IPS DF 6.9 (cell line): ENCODE measurements around the gene WIF1.

Experiments used
- DNase-seq: peaks from one replicate; pipeline ENCODE4 v3.0.0-alpha.2; 2013; ENCODE audit warnings: low read depth, low spot score
- H3K27ac ChIP-seq: one replicate; pipeline ENCODE4 v1.5.1; 2013; ENCODE audit warnings: low read length, control low read depth
- H3K27me3 ChIP-seq: 2 replicates; pipeline ENCODE4 v1.6.1; 2013; ENCODE audit warnings: mild to moderate bottlenecking, low read length; ENCODE audit not compliant: control insufficient read depth, insufficient read depth
- H3K36me3 ChIP-seq: 2 replicates; pipeline ENCODE4 v1.6.1; 2013; ENCODE audit warnings: low read length; ENCODE audit not compliant: control insufficient read depth, insufficient read depth
- H3K4me1 ChIP-seq: 2 replicates; pipeline ENCODE4 v1.6.1; 2013; ENCODE audit warnings: low read length; ENCODE audit not compliant: control insufficient read depth, insufficient read depth
- H3K4me3 ChIP-seq: 2 replicates; pipeline ENCODE4 v1.5.1; 2013; ENCODE audit warnings: mild to moderate bottlenecking, low read length
- H3K9me3 ChIP-seq: 2 replicates; pipeline ENCODE4 v1.6.1; 2013; ENCODE audit warnings: low read length, inconsistent platforms; ENCODE audit not compliant: control insufficient read depth, insufficient read depth
- WGBS: extraction: QIAGEN DNeasy Blood & Tissue Kit; methylation state at CpG from one replicate; pipeline ENCODE4 v1.1.7; 2013; ENCODE audit warnings: mixed read lengths, missing lambda C conversion rate; ENCODE audit not compliant: insufficient read length, insufficient coverage; 5-methylcytosine and 5-hydroxymethylcytosine counted together

The WIF1 gene

DNA sequence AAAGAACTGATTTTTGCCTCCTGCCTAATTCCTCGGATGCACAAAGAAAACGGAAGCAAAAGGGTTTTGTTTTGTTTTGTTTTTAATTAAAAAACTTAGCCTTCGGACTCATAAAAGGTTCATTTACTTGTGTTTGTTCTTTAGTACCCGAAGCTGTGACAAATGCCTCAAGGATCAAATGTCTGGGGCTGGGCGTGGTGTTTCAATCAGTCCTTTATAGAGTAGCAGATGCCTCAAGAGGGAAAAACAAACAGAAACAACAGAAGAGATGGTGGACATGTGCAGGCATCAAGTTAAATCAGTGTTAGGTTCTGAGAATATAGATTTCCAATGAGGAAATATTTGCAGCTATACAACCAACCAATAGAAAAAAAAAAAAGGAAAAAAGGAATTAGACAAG lies 1.6 kb upstream of the WIF1 start:
- no peak for DNase-seq
- Histone ChIP-seq H3K4me3 (no peak overlapping the region), H3K27ac (no peak overlapping the region), H3K36me3 (no peaks in the 10 kb centered on the region), H3K4me1 (peaks cover 1% of the 10 kb centered on the region; the same call in 1 of the 2 replicates), H3K9me3 (no peaks in the 10 kb centered on the region), H3K27me3 (peaks cover 5% of the 10 kb centered on the region; the same call in 1 of the 2 replicates)
- no CpG with 5 or more reads among the region's 5 CpGs for WGBS

DNA sequence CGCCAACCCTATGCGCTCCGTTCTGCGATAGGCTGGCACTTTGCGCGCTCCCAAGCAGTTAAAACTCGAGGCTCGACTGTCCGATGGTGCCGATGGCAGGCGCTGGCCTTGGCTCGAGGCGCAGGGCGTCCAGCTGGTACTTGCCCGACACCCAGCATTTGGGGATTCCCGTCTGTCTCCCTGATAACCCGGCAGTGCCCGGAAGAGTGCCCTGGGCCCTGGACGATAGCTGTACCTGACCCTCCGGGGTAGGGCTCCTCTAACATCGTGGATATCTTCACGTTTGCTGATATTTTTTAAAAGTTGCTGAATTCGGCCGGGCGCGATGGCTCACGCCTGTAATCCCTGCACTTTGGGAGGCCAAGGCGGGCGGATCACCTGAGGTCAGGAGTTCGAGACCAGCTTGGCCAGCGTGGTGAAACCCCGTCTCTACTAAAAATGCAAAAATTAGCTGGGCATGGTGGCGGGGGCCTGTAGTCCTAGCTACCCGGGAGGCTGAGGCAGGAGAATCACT lies 908 bp upstream of the WIF1 start:
- Histone ChIP-seq H3K27ac (no peak overlapping the region), H3K27me3 (peaks cover 5% of the 10 kb centered on the region; the same call in 1 of the 2 replicates), H3K4me3 (no peak overlapping the region)

GRCh38 chr12:65119063-65119462 lies 2.0 kb downstream of the WIF1 start:
- Histone ChIP-seq H3K27ac (no peak overlapping the region), H3K36me3 (no peaks in the 10 kb centered on the region), H3K9me3 (no peaks in the 10 kb centered on the region), H3K27me3 (peaks cover 5% of the 10 kb centered on the region; the same call in 1 of the 2 replicates), H3K4me1 (peaks cover 1% of the 10 kb centered on the region; the same call in 1 of the 2 replicates), H3K4me3 (no peak overlapping the region)
- no CpG with 5 or more reads among the region's 3 CpGs for WGBS
- DNase-seq, result no peak

More for the DNA sequence above, 908 bp upstream of the WIF1 start:
- WGBS, result no CpG with 5 or more reads among the region's 34 CpGs
- Histone ChIP-seq H3K4me1 (peaks cover 1% of the 10 kb centered on the region; the same call in 1 of the 2 replicates), H3K36me3 (no peaks in the 10 kb centered on the region), H3K9me3 (no peaks in the 10 kb centered on the region)
- DNase-seq, result no peak

DNA sequence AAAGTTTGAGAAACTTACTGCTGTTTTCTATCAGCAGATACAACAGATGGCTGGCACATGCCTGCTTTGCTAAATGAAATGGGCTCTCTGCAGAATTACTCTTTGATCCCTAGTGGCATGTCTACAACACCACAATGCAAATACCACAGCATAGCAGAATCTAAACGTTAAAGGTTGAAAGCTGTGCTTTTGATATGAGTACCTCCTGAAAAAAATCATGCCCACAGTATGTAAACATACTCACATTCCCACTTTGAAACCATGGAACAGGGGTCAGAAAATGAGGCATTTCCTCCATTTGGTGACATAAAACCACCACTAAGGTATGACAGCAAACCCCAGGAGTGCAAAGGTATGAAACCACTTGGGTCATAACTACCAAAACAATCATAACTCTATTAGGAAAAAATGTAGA lies 7.5 kb downstream of the WIF1 start:
- no peak for DNase-seq
- no peaks in the 10 kb centered on the region for H3K4me1 ChIP-seq
- H3K4me3 ChIP-seq, result no peak overlapping the region
- H3K36me3 ChIP-seq, result no peaks in the 10 kb centered on the region
- H3K9me3 ChIP-seq, result no peaks in the 10 kb centered on the region
- H3K27ac ChIP-seq, result no peak overlapping the region
- no peaks in the 10 kb centered on the region for H3K27me3 ChIP-seq
- no CpG with 5 or more reads among the region's 1 CpG for WGBS

GRCh38 chr12:65106948-65107347 lies 14.2 kb downstream of the WIF1 start:
- no peaks in the 10 kb centered on the region for H3K4me1 ChIP-seq
- H3K9me3 ChIP-seq, result no peaks in the 10 kb centered on the region
- H3K27ac ChIP-seq, result no peak overlapping the region
- no peaks in the 10 kb centered on the region for H3K36me3 ChIP-seq
- no peaks in the 10 kb centered on the region for H3K27me3 ChIP-seq
- no peak for DNase-seq
- H3K4me3 ChIP-seq, result no peak overlapping the region

- Histone ChIP-seq H3K36me3 (no peaks in the 10 kb centered on the region), H3K27ac (no peak overlapping the region), H3K27me3 (no peaks in the 10 kb centered on the region), H3K4me3 (no peak overlapping the region), H3K9me3 (no peaks in the 10 kb centered on the region), H3K4me1 (no peaks in the 10 kb centered on the region)
- DNase-seq, result no peak
- no CpG with 5 or more reads among the region's 3 CpGs for WGBS
These were observed 21.0 kb downstream of the WIF1 start for GRCh38 chr12:65100140-65100539.

GRCh38 chr12:65099182-65099581 lies 21.9 kb downstream of the WIF1 start:
- Histone ChIP-seq H3K4me3 (no peak overlapping the region), H3K9me3 (no peaks in the 10 kb centered on the region), H3K36me3 (no peaks in the 10 kb centered on the region), H3K4me1 (no peaks in the 10 kb centered on the region), H3K27me3 (no peaks in the 10 kb centered on the region), H3K27ac (no peak overlapping the region)
- WGBS, result no CpG with 5 or more reads among the region's 3 CpGs
- no peak for DNase-seq

DNA sequence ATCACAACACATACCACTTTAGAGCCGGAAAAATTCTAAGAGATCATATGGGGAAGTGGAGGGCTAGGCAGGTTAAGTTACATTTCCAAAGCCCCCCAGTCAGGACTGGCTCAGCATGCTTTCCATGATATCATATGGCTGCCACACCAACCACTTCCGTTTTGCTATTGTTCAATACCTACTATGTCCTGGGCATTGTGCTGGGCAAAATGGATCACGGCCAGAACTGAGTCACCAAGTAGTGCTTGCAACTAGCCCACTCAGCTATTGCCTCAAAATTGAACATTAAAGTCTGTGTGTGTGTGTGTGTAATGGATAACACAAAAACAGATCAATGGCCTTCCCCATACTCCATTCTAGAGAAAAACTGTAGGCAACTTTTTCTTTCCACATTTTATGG lies 22.7 kb downstream of the WIF1 start:
- no peak overlapping the region for H3K27ac ChIP-seq
- DNase-seq, result no peak

GRCh38 chr12:65094722-65095121 lies 26.4 kb downstream of the WIF1 start:
- H3K4me3 ChIP-seq, result no peak overlapping the region
- no CpG with 5 or more reads among the region's 2 CpGs for WGBS
- no peaks in the 10 kb centered on the region for H3K9me3 ChIP-seq
- no peak overlapping the region for H3K27ac ChIP-seq
- H3K36me3 ChIP-seq, result no peaks in the 10 kb centered on the region
- H3K27me3 ChIP-seq, result no peaks in the 10 kb centered on the region
- no peaks in the 10 kb centered on the region for H3K4me1 ChIP-seq
- no peak for DNase-seq

More for the DNA sequence above, 22.7 kb downstream of the WIF1 start:
- no peaks in the 10 kb centered on the region for H3K36me3 ChIP-seq
- no peaks in the 10 kb centered on the region for H3K27me3 ChIP-seq
- WGBS, result no CpG with 5 or more reads among the region's 3 CpGs
- H3K4me3 ChIP-seq, result no peak overlapping the region
- no peaks in the 10 kb centered on the region for H3K9me3 ChIP-seq
- H3K4me1 ChIP-seq, result no peaks in the 10 kb centered on the region

DNA sequence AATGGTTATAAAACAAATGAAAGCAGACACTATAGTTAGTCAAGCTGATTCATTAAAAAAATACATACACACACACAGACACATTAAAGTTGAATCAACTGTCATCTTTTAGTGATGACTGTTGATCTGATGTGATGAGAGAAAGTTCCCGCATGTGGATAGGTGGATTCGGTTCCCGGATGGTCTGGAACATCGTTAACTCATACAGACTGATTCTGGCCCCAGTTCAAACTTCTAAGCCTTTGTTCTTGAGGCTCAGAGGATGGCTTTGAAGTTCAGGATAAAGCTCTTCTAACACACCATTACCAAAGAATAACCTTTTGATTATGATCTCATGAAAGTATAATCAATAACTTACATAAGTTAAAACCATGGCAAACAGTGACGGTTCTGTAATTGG lies 27.5 kb downstream of the WIF1 start:
- no CpG with 5 or more reads among the region's 5 CpGs for WGBS
- Histone ChIP-seq H3K36me3 (no peaks in the 10 kb centered on the region), H3K27ac (no peak overlapping the region), H3K4me1 (no peaks in the 10 kb centered on the region), H3K9me3 (no peaks in the 10 kb centered on the region), H3K27me3 (no peaks in the 10 kb centered on the region), H3K4me3 (no peak overlapping the region)
- no peak for DNase-seq

- Histone ChIP-seq H3K27me3 (no peaks in the 10 kb centered on the region), H3K9me3 (no peaks in the 10 kb centered on the region), H3K4me1 (no peaks in the 10 kb centered on the region), H3K4me3 (no peak overlapping the region), H3K36me3 (no peaks in the 10 kb centered on the region), H3K27ac (no peak overlapping the region)
- DNase-seq, result no peak
- WGBS, result no CpG with 5 or more reads among the region's 2 CpGs
These were observed 30.6 kb downstream of the WIF1 start for GRCh38 chr12:65090461-65090860.
